HepG2 (cell line): ENCODE results near the gene PLEKHA5. TPM values are rescaled to one million over a fixed set of nuclear protein-coding genes. Genes with fewer than 3 reads are reported as not detected.
"Not testable (repeated sequence)": the region's sequence is repeated elsewhere in the genome, so short reads cannot be mapped to it uniquely, and the experiment has no call there.

Experiments used
- ATAC-seq: fragments of 200-7000 bp; cut with Tn5 transposase; 3 replicates; pipeline ENCODE4 v1.9.1; 2020; ENCODE audit warnings: mild to moderate bottlenecking, moderate library complexity
- BruUV-seq: library from RNA; stranded (reverse); fragments of 400-500 nt; replicated peaks from 2 replicates; lab custom pipeline; 2021; lab: Mats Ljungman, UMichigan
- CTCF ChIA-PET: fragments of 300-600 bp; formaldehyde crosslinking; extraction: SDS; loops from one replicate; lab custom pipeline; 2021; ENCODE audit warnings: low total read pairs, inconsistent platforms, low intra/inter-chr PET ratio; lab: Yijun Ruan, JAX
- POLR2A ChIA-PET: fragments of 350-600 bp; sonication (Branson Sonifier 250); formaldehyde crosslinking; loops from one replicate; lab custom pipeline; 2020; ENCODE audit warnings: antibody characterized with exemption, inconsistent platforms; lab: Yijun Ruan, JAX
- DNase-seq: peaks from one replicate; pipeline ENCODE4 v3.0.0-alpha.2; 2015; ENCODE audit warnings: low spot score
- FAIRE-seq: peaks from 3 replicates; lab custom pipeline; 2011; peaks lifted over from hg19 to GRCh38; lab: Jason Lieb, UNC
- H2AFZ ChIP-seq: one replicate; pipeline ENCODE4 v1.6.1; 2011; ENCODE audit warnings: low read length, inconsistent platforms
- H3K27ac ChIP-seq: fragments of 300-600 bp; 3 replicates; pipeline ENCODE4 v1.8.0; 2011; ENCODE audit warnings: mixed run types, mild to moderate bottlenecking, mixed read lengths, low read length, inconsistent platforms; ENCODE audit not compliant: insufficient read depth; ENCODE audit errors: extremely low read length
- H3K27me3 ChIP-seq, 2 experiments: fragments of 200-600 bp in 1 of 2; 2 replicates in 1 of 2; 3 replicates in 1 of 2; pipeline versions ENCODE4 v1.6.0 to v1.8.0; 2011; ENCODE audit warnings: low read length in 2 of 2, mild to moderate bottlenecking in 2 of 2, moderate library complexity in 2 of 2, inconsistent platforms in 1 of 2; ENCODE audit not compliant: insufficient read depth in 2 of 2, control insufficient read depth in 1 of 2
- H3K36me3 ChIP-seq, 2 experiments: fragments of 200-600 bp in 1 of 2; replicated peaks in 1 of 2; 2 replicates in 1 of 2; 3 replicates in 1 of 2; pipeline versions ENCODE4 v1.5.1 to v1.8.0; 2011; ENCODE audit warnings: low read length in 2 of 2, inconsistent platforms in 1 of 2; ENCODE audit not compliant: insufficient read depth in 2 of 2, control insufficient read depth in 1 of 2
- H3K4me1 ChIP-seq: 2 replicates; pipeline ENCODE4 v1.5.1; 2012; ENCODE audit warnings: low read length, inconsistent platforms; ENCODE audit not compliant: insufficient read depth
- H3K4me2 ChIP-seq: 2 replicates; pipeline ENCODE4 v1.6.0; 2011; ENCODE audit warnings: low read depth, low read length, inconsistent platforms
- H3K4me3 ChIP-seq, 3 experiments: fragments of 200-600 bp in 1 of 3; sonication (generic), shearing (Covaris generic) in 1 of 3; replicated peaks in 1 of 3; 2 replicates each; pipeline ENCODE4 v1.5.1; 2011 to 2016; ENCODE audit warnings: low read length in 3 of 3, inconsistent platforms in 2 of 3, low read depth in 2 of 3, mild to moderate bottlenecking in 2 of 3, control low read depth in 1 of 3, mixed read lengths in 1 of 3; ENCODE audit not compliant: insufficient read depth in 1 of 3
- H3K79me2 ChIP-seq: one replicate; pipeline ENCODE4 v1.6.1; 2011; ENCODE audit warnings: low read length, inconsistent platforms; ENCODE audit not compliant: insufficient read depth
- H3K9ac ChIP-seq: 2 replicates; pipeline ENCODE4 v1.6.0; 2011; ENCODE audit warnings: mild to moderate bottlenecking, low read depth, low read length, inconsistent platforms; ENCODE audit not compliant: insufficient read depth
- H3K9me3 ChIP-seq: 2 replicates; pipeline ENCODE4 v1.5.1; 2012; ENCODE audit warnings: mild to moderate bottlenecking, low read length
- H4K20me1 ChIP-seq: 2 replicates; pipeline ENCODE4 v1.6.0; 2011; ENCODE audit warnings: inconsistent platforms, mild to moderate bottlenecking, low read length, moderate library complexity; ENCODE audit not compliant: insufficient read depth
- GLI4 ChIP-seq: sonication (generic); formaldehyde crosslinking; IDR thresholded peaks from 2 replicates; pipeline ENCODE4 v1.5.1; 2020; ENCODE audit warnings: missing genetic modification reagents, mild to moderate bottlenecking, moderate library complexity, borderline replicate concordance
- HCFC1 ChIP-seq: fragments of 150-350 bp; IDR thresholded peaks from 2 replicates; pipeline ENCODE4 v1.6.1; 2014; ENCODE audit warnings: low read depth, low read length
- KAT7 ChIP-seq: IDR thresholded peaks from 2 replicates; pipeline ENCODE4 v1.6.1; 2018; ENCODE audit warnings: borderline replicate concordance, missing compliant biosample characterization
- POLR2AphosphoS2 ChIP-seq: IDR thresholded peaks from 2 replicates; pipeline ENCODE4 v1.6.1; 2011; ENCODE audit warnings: low read depth, low read length, improper control_type of control experiment
- SALL2 ChIP-seq: sonication (generic); formaldehyde crosslinking; IDR thresholded peaks from 2 replicates; pipeline ENCODE4 v1.8.1; 2023; ENCODE audit warnings: mild to moderate bottlenecking, missing genetic modification reagents, inconsistent platforms
- THAP11 ChIP-seq: IDR thresholded peaks from 2 replicates; pipeline ENCODE4 v1.6.1; 2016; ENCODE audit warnings: missing biosample characterization, missing genetic modification reagents
- U2AF2 ChIP-seq: fragments of 200-400 bp; formaldehyde crosslinking; IDR thresholded peaks from 2 replicates; pipeline ENCODE4 v1.6.1; 2017; ENCODE audit warnings: low read depth, mild to moderate bottlenecking, low read length
- ZMYM4 ChIP-seq: sonication (generic); formaldehyde crosslinking; IDR thresholded peaks from 2 replicates; pipeline ENCODE4 v1.8.1; 2023; ENCODE audit warnings: mild to moderate bottlenecking, missing genetic modification reagents
- ZNF138 ChIP-seq: sonication (generic); formaldehyde crosslinking; IDR thresholded peaks from 2 replicates; pipeline ENCODE4 v1.5.0; 2020; ENCODE audit warnings: mild to moderate bottlenecking, low read depth, missing genetic modification reagents
- ZNF343 ChIP-seq: sonication (generic); formaldehyde crosslinking; IDR thresholded peaks from 2 replicates; pipeline ENCODE4 v1.4.0; 2020; ENCODE audit warnings: mild to moderate bottlenecking, missing genetic modification reagents
- ZNF44 ChIP-seq: sonication (generic); formaldehyde crosslinking; IDR thresholded peaks from 2 replicates; pipeline ENCODE4 v1.5.1; 2020; ENCODE audit warnings: mild to moderate bottlenecking, missing genetic modification reagents
- WGBS: methylation state at CpG from one replicate; pipeline ENCODE4 v1.1.6; 2017; ENCODE audit warnings: low lambda C conversion rate; 5-methylcytosine and 5-hydroxymethylcytosine counted together
- in situ Hi-C: cut with HindIII; loops from 2 replicates; pipeline ENCODE4 v1.10.0; 2017; ENCODE audit warnings: low pct_unique_long_range_greater_than_20kb; ENCODE audit not compliant: extremely low pct_ligation_motif_present
- intact Hi-C: fragments of 100-400 bp; cut with micrococcal nuclease; formaldehyde crosslinking; loops from one replicate; pipeline ENCODE4 v1.10.0; 2022; ENCODE audit not compliant: unreplicated experiment
- polyA plus RNA-seq, 8 experiments: library from polyadenylated mRNA; depleted of rRNA in 3 of 8; stranded (reverse) in 7 of 8; unstranded in 1 of 8; fragments of >200 nt; fragmentation: Illumina TruSeq in 4 of 8; extraction: Trizol in 4 of 8; gene quantifications; 2 replicates each; pipeline versions ENCODE4 v1.2.1 to v1.2.3, GENCODE V29; 2011 to 2016; ENCODE audit warnings: low read depth in 4 of 8, missing spikeins in 1 of 8, mixed read lengths in 1 of 8; ENCODE audit not compliant: insufficient read depth in 1 of 8
- total RNA-seq, 5 experiments: library from RNA; depleted of rRNA; stranded (reverse); fragments of >200 nt; fragmentation: Illumina TruSeq; extraction: Trizol; gene quantifications; 2 replicates each; pipeline ENCODE4 v1.2.3, GENCODE V29; 2016; ENCODE audit warnings: low read depth in 1 of 5
- TF ChIP-seq, protein P1 (sequence below): sonication (generic); formaldehyde crosslinking; IDR thresholded peaks from 2 replicates; pipeline ENCODE4 v1.5.1; 2020; ENCODE audit warnings: missing genetic modification reagents, mild to moderate bottlenecking, borderline replicate concordance
- TF ChIP-seq, protein P2 (sequence below): IDR thresholded peaks from 2 replicates; pipeline ENCODE4 v1.6.1; 2016

PLEKHA5 gene
- total and polyA plus RNA-seq, 2 of the 13 experiments (the other 11 are each of a cell fraction or from before 2014, with no cell fraction given) = 4.2 to 15.4 TPM

GRCh38 chr12:19350850-19351249, 221.3 kb downstream of the PLEKHA5 start:
- intact Hi-C loops, ATAC-seq, H3K4me3 ChIP-seq, H3K27ac ChIP-seq, FAIRE-seq, BruUV-seq, H3K4me1 ChIP-seq, H3K36me3 ChIP-seq, H3K9me3 ChIP-seq, H3K9ac ChIP-seq, POLR2A ChIA-PET, H2AFZ ChIP-seq, H3K79me2 ChIP-seq, DNase-seq, CTCF ChIA-PET, H3K4me2 ChIP-seq, H4K20me1 ChIP-seq, in situ Hi-C loops, H3K27me3 ChIP-seq: not testable (repeated sequence)
- WGBS = 95% methylated on average over 3 of the region's 4 CpGs

GRCh38 chr12:19351346-19351745, 221.8 kb downstream of the PLEKHA5 start:
- Histone ChIP-seq H3K79me2 (no peaks in the 10 kb centered on the region), H3K9me3 (no peaks in the 10 kb centered on the region), H3K27ac (no peak overlapping the region), H3K4me3 (no peak overlapping the region), H3K9ac (no peak overlapping the region), H2AFZ (no peak overlapping the region), H4K20me1 (no peaks in the 10 kb centered on the region), H3K36me3 (peaks cover 0 to 9% of the 10 kb centered on the region in 2 experiments; a peak in 1 of 5 replicates), H3K4me1 (no peaks in the 10 kb centered on the region), H3K27me3 (no peaks in the 10 kb centered on the region), H3K4me2 (no peak overlapping the region)
- BruUV-seq = no TSS peak
- DNase-seq (no peak), FAIRE-seq (no peak), ATAC-seq (no peak)
- in situ Hi-C loops (no loop called here), intact Hi-C loops (no loop called here)
- ChIA-PET CTCF (no interaction called here), POLR2A (no interaction called here)
- no peak for TF ChIP-seq ZNF44
- TF ChIP-seq HCFC1 = no peak
- no peak for TF ChIP-seq ZNF138 (CRISPR knock-in tag)
- TF ChIP-seq ZNF343 (CRISPR knock-in tag) = no peak
- TF ChIP-seq KAT7 = no peak
- TF ChIP-seq POLR2AphosphoS2 = no peak
- TF ChIP-seq SALL2 (CRISPR knock-in tag) = no peak
- no peak for TF ChIP-seq U2AF2
- TF ChIP-seq, protein P1, sequence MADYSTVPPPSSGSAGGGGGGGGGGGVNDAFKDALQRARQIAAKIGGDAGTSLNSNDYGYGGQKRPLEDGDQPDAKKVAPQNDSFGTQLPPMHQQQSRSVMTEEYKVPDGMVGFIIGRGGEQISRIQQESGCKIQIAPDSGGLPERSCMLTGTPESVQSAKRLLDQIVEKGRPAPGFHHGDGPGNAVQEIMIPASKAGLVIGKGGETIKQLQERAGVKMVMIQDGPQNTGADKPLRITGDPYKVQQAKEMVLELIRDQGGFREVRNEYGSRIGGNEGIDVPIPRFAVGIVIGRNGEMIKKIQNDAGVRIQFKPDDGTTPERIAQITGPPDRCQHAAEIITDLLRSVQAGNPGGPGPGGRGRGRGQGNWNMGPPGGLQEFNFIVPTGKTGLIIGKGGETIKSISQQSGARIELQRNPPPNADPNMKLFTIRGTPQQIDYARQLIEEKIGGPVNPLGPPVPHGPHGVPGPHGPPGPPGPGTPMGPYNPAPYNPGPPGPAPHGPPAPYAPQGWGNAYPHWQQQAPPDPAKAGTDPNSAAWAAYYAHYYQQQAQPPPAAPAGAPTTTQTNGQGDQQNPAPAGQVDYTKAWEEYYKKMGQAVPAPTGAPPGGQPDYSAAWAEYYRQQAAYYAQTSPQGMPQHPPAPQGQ (CRISPR knock-in tag) = no peak
- TF ChIP-seq, protein P2, sequence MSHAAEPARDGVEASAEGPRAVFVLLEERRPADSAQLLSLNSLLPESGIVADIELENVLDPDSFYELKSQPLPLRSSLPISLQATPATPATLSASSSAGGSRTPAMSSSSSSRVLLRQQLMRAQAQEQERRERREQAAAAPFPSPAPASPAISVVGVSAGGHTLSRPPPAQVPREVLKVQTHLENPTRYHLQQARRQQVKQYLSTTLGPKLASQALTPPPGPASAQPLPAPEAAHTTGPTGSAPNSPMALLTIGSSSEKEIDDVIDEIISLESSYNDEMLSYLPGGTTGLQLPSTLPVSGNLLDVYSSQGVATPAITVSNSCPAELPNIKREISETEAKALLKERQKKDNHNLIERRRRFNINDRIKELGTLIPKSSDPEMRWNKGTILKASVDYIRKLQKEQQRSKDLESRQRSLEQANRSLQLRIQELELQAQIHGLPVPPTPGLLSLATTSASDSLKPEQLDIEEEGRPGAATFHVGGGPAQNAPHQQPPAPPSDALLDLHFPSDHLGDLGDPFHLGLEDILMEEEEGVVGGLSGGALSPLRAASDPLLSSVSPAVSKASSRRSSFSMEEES (CRISPR knock-in tag) = no peak
- TF ChIP-seq ZMYM4 (CRISPR knock-in tag) = no peak
- no peak for TF ChIP-seq THAP11 (CRISPR knock-in tag)
- no peak for TF ChIP-seq GLI4 (CRISPR knock-in tag)
- 98% methylated on average over 2 of the region's 2 CpGs for WGBS
